Nephron (organoid): ENCODE data around the gene CELF6.

Source experiments
- H3K27ac Mint-ChIP-seq, 3 experiments: 2 replicates each; pipeline ENCODE4 v1.8.0; 2020; ENCODE audit warnings: mixed read lengths in 3 of 3, mild to moderate bottlenecking in 2 of 3, moderate library complexity in 1 of 3
- H3K27me3 Mint-ChIP-seq: 2 replicates; pipeline ENCODE4 v1.8.0; 2021; ENCODE audit warnings: low read depth, mild to moderate bottlenecking, moderate library complexity, mixed read lengths
- H3K36me3 Mint-ChIP-seq: 2 replicates; pipeline ENCODE4 v1.8.0; 2020; ENCODE audit warnings: low read depth, mixed read lengths
- H3K4me1 Mint-ChIP-seq: 2 replicates; pipeline ENCODE4 v1.8.0; 2020; ENCODE audit warnings: mixed read lengths
- H3K4me3 Mint-ChIP-seq, 3 experiments: 2 replicates each; pipeline ENCODE4 v1.8.0; 2020; ENCODE audit warnings: mild to moderate bottlenecking in 3 of 3, mixed read lengths in 3 of 3, moderate library complexity in 2 of 3
- H3K9me3 Mint-ChIP-seq: 2 replicates; pipeline ENCODE4 v1.8.0; 2020; ENCODE audit warnings: mixed read lengths
- TF ChIP-seq, protein P1 (sequence below), 3 experiments: fragments of 200-600 bp; sonication (generic); IDR thresholded peaks; one replicate each; pipeline ENCODE4 v1.5.0; 2021; ENCODE audit warnings: antibody characterized with exemption in 3 of 3; ENCODE audit not compliant: unreplicated experiment in 3 of 3

CELF6 gene

DNA sequence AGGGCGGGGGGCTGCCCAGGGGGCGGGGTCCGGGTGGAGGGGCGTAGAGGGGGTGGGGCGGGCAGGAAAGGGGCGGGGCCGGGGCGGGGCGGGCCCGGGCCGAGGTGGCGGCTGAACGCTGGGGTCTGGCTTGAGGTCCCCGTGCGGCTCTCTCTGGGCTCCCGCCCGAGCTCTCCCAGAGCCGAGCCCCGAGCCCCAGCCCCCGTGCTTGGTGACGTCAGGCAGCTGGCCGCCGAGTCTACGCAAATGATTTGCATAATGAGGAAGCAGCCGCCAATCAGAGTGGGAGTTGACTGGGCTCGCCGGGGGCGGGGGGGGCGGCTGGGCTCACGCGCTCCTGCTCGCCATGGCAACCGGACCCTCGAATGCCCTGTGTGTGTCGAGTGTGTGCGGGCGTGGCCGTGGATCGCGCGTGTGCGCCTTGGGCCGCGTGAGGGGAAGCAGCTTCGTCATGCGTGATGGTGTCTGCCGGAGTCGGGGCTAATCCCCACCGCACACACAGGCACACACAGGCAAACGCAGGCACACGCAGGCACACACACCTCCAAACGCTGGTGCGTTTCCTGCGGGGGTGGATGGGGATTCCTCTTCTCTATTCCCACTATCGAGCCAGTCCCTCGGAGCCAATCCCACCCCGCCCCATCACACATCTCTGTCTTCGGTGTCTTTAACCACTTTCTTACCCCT is at the start of gene CELF6:
Gene CELF6 (minus strand): TSS at position 173 of the 687 bp plus-strand sequence. CDS start 283 bp downstream, outside the sequence.
- peaks cover 8% of the 10 kb centered on the region for H3K4me1 Mint-ChIP-seq
- TF ChIP-seq, protein P1, sequence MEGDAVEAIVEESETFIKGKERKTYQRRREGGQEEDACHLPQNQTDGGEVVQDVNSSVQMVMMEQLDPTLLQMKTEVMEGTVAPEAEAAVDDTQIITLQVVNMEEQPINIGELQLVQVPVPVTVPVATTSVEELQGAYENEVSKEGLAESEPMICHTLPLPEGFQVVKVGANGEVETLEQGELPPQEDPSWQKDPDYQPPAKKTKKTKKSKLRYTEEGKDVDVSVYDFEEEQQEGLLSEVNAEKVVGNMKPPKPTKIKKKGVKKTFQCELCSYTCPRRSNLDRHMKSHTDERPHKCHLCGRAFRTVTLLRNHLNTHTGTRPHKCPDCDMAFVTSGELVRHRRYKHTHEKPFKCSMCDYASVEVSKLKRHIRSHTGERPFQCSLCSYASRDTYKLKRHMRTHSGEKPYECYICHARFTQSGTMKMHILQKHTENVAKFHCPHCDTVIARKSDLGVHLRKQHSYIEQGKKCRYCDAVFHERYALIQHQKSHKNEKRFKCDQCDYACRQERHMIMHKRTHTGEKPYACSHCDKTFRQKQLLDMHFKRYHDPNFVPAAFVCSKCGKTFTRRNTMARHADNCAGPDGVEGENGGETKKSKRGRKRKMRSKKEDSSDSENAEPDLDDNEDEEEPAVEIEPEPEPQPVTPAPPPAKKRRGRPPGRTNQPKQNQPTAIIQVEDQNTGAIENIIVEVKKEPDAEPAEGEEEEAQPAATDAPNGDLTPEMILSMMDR (IDR thresholded peaks at IDR 0.05; ENCODE audit: unreplicated experiment in 3 of 3), result no peak
- H3K4me3 Mint-ChIP-seq, result peak within 1 kb of the TSS; percentile 80 to 88 (median 85)
- peaks cover 18% of the 10 kb centered on the region for H3K9me3 Mint-ChIP-seq
- no peak within 1 kb of the TSS for H3K27ac Mint-ChIP-seq
- H3K36me3 Mint-ChIP-seq, result peaks cover 19% of the 10 kb centered on the region
- peaks cover 39% of the 10 kb centered on the region for H3K27me3 Mint-ChIP-seq

DNA sequence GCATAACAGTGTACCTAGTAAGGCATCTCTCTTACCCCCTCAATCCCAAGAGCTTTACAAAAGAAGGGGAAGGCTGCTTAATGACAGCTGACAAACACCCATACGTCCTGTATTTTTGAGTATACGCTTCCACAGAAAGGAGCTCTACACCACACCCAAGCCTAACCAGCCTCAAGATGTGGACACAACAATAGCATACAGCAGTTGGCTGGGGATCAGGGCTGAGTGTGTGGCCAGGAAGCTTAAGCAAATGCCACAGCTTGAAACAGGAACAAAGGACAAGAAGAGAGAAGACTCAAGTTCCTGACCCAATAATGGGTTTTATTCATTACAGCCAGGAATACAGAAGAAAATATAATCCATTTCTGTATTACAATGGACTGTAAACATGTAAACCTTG is 48.9 kb upstream of the CELF6 start:
- peak overlapping the region in 1 of 3 experiments; percentile 14 for H3K27ac Mint-ChIP-seq
- H3K27me3 Mint-ChIP-seq, result no peaks in the 10 kb centered on the region
- peaks cover 1% of the 10 kb centered on the region for H3K4me1 Mint-ChIP-seq
- H3K4me3 Mint-ChIP-seq, result no peak overlapping the region
- TF ChIP-seq, protein P1 (IDR thresholded peaks at IDR 0.05; ENCODE audit: unreplicated experiment in 3 of 3), result no peak
- no peaks in the 10 kb centered on the region for H3K9me3 Mint-ChIP-seq
- H3K36me3 Mint-ChIP-seq, result peaks cover 15% of the 10 kb centered on the region

DNA sequence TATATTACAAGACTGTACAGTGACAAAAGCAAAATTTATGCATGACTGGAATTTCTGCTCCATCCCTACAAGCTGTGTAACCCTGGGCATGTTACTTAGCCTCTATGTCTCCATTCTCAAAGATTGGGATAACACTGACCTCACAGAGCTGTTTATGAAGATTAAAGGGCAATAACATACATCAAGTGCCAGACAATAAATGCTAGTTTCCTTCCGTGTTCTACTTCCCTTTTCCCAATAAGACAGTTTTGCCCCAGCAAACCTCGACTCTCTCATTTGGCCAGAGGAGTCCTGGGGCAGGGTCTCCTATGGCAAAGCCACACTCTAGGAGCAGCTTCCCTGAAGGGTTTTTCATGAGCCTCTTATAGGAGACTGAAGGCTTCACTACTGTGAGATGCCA is 48.4 kb upstream of the CELF6 start:
- Mint-ChIP-seq H3K36me3 (peaks cover 15% of the 10 kb centered on the region), H3K27me3 (no peaks in the 10 kb centered on the region), H3K27ac (no peak overlapping the region), H3K4me3 (no peak overlapping the region), H3K9me3 (no peaks in the 10 kb centered on the region), H3K4me1 (no peaks in the 10 kb centered on the region)
- TF ChIP-seq, protein P1 (IDR thresholded peaks at IDR 0.05; ENCODE audit: unreplicated experiment in 3 of 3), result no peak

DNA sequence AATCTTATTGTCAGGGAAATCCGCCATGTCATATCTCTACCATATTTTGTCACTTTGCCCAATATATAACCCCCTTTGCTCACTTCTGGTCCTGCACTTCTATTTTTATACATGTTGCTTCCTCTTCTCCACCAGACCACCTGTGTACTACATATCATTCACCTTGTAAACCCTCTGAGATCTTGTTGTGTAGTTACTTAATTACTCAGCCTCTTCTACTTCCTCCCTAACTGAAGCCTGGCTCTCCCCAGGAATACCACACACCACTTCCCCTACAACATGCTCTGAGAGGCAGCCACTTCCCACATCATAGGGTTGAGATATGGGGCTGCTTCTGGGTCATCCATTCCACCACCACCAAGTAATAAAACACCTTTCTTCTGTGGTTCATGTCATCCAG is 45.9 kb upstream of the CELF6 start:
- H3K36me3 Mint-ChIP-seq, result peaks cover 15% of the 10 kb centered on the region
- TF ChIP-seq, protein P1 (IDR thresholded peaks at IDR 0.05; ENCODE audit: unreplicated experiment in 3 of 3), result no peak
- H3K4me3 Mint-ChIP-seq, result no peak overlapping the region
- no peaks in the 10 kb centered on the region for H3K9me3 Mint-ChIP-seq
- no peaks in the 10 kb centered on the region for H3K4me1 Mint-ChIP-seq
- H3K27me3 Mint-ChIP-seq, result no peaks in the 10 kb centered on the region
- no peak overlapping the region for H3K27ac Mint-ChIP-seq

DNA sequence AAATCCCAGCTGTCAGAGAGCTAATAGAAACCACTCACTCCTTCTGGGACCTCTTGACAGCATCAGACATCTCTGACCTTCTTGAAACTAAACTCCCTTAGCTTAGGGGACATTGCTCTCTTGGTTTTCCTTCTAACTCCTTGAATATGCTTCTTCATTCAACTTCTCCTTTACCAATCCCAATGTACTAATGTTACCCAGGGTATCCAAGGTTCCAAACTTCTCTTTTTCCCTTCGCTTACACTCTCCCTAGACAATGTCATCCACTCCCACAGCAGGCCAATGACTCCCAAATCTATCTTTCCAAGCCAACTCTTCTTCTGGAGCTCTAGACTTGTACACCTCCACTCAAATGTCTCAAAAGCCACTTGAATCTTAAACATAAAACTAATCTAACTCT is 41.2 kb upstream of the CELF6 start:
- Mint-ChIP-seq H3K27ac (no peak overlapping the region), H3K36me3 (no peaks in the 10 kb centered on the region), H3K4me3 (no peak overlapping the region), H3K4me1 (no peaks in the 10 kb centered on the region), H3K27me3 (no peaks in the 10 kb centered on the region), H3K9me3 (no peaks in the 10 kb centered on the region)
- TF ChIP-seq, protein P1 (IDR thresholded peaks at IDR 0.05; ENCODE audit: unreplicated experiment in 3 of 3), result no peak

DNA sequence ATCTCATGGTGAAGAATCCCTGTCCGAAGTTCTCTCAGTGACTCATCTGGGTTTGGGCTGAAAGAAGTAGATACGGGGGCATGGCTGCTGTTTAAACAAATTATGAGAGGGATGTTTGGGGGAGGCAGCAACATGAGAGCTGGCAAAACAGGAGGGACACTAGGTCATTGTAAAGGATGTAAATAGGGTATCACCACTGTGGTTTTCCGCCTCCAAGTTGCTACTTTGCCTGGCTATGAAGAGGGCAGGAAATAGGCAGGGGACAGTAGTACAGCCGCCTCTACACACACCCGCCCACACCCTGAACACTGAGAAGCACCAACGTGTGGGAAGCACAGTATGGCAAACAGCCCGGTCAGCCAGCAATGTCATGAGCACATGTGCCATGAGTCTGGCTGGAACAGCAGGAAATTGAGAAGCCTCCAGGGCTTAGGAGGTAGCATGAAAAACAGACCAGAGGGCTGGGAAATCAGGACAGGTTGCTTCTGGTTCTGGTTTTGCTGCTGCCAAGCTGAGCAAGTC is 38.8 kb upstream of the CELF6 start:
- TF ChIP-seq, protein P1 (IDR thresholded peaks at IDR 0.05; ENCODE audit: unreplicated experiment in 3 of 3), result no peak

More for the DNA sequence above, 38.8 kb upstream of the CELF6 start:
- Mint-ChIP-seq H3K36me3 (peaks cover 8% of the 10 kb centered on the region), H3K9me3 (no peaks in the 10 kb centered on the region), H3K4me3 (no peak overlapping the region), H3K4me1 (no peaks in the 10 kb centered on the region), H3K27ac (no peak overlapping the region), H3K27me3 (no peaks in the 10 kb centered on the region)
